Ovary (tissue), 3 donors: ENCODE measurements around the gene STX16.

Experiments
- POLR2A ChIP-seq: fragments of 450-650 bp; IDR thresholded peaks from one replicate; pipeline ENCODE4 v1.6.1; 2017; ENCODE audit warnings: antibody characterized with exemption, mild to moderate bottlenecking, moderate library complexity
- TF ChIP-seq, protein P1 (sequence below), 3 donors: fragments of 450-650 bp in 2 of 3; fragments of 200-600 bp in 1 of 3; IDR thresholded peaks; one replicate each; pipeline versions ENCODE4 v1.5.1 to v1.8.0; 2016 to 2022; ENCODE audit warnings: antibody characterized with exemption in 3 of 3, mild to moderate bottlenecking in 1 of 3
- donor health status: DM: no; HTN: no; CAD: no.

DNA sequence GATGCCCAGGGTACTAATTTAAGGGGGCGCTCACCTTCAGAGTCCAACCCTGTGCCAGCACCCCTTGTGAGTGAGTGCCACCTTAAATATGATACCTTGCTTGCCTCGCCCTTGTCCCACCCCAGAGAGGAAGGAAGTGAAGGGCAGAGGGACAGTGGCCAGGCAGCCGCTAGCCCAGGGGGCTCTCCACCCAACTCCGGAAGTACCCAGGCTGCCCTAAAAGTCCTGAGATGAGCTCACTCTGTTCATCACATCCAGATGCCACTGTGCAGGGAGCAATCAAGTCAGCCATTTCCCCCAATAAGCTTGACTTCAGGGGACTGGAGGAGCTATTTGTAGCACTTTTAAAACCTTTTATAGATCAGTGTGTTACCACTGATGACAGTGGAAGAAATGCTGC, 25.0 kb upstream of the STX16 start:
- TF ChIP-seq, protein P1, sequence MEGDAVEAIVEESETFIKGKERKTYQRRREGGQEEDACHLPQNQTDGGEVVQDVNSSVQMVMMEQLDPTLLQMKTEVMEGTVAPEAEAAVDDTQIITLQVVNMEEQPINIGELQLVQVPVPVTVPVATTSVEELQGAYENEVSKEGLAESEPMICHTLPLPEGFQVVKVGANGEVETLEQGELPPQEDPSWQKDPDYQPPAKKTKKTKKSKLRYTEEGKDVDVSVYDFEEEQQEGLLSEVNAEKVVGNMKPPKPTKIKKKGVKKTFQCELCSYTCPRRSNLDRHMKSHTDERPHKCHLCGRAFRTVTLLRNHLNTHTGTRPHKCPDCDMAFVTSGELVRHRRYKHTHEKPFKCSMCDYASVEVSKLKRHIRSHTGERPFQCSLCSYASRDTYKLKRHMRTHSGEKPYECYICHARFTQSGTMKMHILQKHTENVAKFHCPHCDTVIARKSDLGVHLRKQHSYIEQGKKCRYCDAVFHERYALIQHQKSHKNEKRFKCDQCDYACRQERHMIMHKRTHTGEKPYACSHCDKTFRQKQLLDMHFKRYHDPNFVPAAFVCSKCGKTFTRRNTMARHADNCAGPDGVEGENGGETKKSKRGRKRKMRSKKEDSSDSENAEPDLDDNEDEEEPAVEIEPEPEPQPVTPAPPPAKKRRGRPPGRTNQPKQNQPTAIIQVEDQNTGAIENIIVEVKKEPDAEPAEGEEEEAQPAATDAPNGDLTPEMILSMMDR (IDR thresholded peaks at IDR 0.05), result no peak
- no peak for TF ChIP-seq POLR2A
